HG03025 (cell line): ENCODE results near the gene MAPK10.
"Not testable (repeated sequence)": the region's sequence is repeated elsewhere in the genome, so short reads cannot be mapped to it uniquely, and the experiment has no call there.

Experiments
- ATAC-seq: cut with Tn5 transposase; IDR thresholded peaks from one replicate; pipeline ENCODE4 v1.9.1; 2021; ENCODE audit warnings: mild to moderate bottlenecking, moderate library complexity; ENCODE audit not compliant: unreplicated experiment, low FRiP score

The MAPK10 gene

GRCh38 chr4:86048426-86048825 is 311.4 kb downstream of the MAPK10 start:
- ATAC-seq, result no peak

GRCh38 chr4:86044593-86044985 is 315.3 kb downstream of the MAPK10 start:
- no peak for ATAC-seq

- ATAC-seq, result no peak
Measured at GRCh38 chr4:86043755-86044592, 315.9 kb downstream of the MAPK10 start.

GRCh38 chr4:86038037-86038436 is 321.8 kb downstream of the MAPK10 start:
- no peak for ATAC-seq

DNA sequence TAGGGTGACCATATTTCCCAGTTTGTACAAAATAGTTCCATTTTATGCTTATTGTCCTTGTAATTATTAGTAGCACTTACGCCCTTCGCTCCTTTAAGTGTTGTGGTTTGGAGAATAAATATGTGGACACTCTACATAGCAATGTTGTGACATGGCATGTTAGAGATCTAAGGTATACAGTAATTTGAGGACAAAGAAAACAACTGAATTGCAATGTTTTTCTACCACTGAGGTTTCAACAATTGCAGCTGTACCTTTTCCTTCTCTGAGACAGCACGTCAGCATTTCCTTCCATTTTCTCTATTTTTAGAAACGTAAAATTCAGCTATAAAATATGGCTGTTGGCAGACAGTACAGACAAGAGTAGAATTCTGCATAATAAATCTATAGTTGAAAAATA is 323.1 kb downstream of the MAPK10 start:
- ATAC-seq, result no peak

DNA sequence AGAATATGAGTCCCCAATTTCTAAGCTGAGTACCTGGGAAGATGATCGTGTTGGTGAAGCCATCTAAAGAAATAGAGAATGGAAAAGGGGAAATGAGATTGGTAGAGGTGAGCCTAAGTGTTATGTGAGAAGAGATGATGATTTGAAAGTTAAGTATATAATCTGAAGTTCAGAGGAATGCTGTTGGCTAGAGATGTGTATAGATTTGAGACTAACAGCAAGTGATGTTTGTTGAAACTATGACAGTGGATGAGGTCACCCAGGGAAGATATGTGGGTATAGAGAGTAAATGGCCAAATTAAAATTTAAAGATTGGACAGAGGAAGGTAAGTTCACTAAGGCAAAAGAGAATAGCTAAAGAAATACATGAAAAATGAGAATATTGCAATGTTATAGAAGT is 324.2 kb downstream of the MAPK10 start:
- no peak for ATAC-seq

DNA sequence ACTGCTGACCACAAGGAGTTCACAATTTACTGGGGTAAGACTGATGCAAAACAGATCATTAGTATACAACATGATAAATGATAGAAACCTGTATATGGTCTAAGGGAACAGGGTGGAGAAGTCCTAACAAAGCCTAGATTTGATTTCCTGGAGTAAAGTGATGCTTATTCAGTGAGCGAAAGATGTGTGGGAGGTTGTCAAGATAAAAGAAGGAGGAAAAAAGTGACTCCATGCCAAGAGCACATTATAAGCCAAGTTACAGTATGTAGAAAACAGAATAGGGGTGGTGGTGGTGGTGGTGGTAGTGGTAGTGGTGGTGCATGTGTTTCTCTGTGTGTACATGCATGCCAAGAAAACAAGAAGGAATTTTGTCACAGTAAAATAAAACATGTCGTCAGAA is 325.2 kb downstream of the MAPK10 start:
- ATAC-seq, result no peak

GRCh38 chr4:86033171-86033570 is 326.7 kb downstream of the MAPK10 start:
- no peak for ATAC-seq

DNA sequence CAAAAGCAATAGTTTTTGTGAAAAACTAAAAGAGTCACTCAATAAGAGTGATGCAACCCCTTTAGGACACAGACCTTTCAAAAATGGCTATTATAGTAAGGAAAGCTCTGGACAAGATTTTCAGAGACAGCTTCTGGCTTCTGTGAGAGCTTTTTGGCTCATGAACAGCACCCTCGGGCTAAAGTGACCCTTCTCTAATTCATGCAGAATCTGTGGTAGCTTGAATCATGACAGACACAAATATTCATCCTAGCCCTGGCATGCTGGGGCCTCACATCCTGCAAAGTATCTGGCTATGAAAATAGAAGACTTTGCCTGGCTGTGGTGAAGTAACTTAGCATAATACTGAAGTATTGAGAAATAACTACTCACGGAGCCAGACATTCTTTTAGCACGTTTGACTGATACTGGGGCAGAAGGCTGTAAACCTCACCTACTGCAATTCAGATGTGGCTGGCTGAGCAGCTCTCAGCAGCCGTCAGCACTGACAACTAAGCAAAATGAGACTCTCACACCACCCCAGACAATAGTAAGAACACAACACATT is 327.3 kb downstream of the MAPK10 start:
- no peak for ATAC-seq

GRCh38 chr4:86031927-86032326 is 327.9 kb downstream of the MAPK10 start:
- ATAC-seq, result no peak

GRCh38 chr4:86026720-86027119 is 333.1 kb downstream of the MAPK10 start:
- no peak for ATAC-seq

DNA sequence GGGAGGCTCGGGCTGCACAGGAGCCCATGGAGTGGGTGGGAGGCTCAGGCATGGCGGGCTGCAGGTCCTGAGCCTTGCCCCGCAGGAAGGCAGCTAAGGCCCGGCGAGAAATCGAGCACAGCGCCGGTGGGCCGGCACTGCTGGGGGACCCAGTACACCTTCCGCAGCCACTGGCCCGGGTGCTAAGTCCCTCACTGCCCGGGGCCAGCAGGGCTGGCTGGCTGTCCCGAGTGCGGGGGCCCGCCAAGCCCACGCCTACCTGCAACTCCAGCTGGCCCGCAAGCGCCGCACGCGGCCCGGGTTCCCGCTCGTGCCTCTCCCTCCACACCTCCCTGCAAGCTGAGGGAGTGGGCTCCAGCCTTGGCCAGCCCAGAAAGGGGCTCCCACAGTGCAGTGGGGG is 338.2 kb downstream of the MAPK10 start:
- ATAC-seq, result not testable (repeated sequence)

DNA sequence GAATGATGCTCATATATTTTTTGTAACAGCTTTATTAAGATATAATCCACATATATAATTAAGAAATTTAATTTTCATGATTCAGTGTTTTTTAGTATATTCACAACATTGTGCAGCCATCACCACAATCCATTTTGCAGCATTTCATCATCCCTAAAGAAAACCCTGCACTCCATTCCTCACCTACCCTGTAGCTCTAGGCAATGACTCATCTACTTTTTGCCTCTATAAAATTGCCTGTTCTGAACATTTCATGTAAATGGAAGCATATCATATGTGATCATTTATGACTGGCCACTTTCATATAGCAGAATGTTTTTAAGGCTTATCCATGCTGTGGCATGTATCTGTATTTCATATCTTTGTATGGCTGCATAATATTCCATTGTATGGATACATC is 339.9 kb downstream of the MAPK10 start:
- ATAC-seq, result no peak

DNA sequence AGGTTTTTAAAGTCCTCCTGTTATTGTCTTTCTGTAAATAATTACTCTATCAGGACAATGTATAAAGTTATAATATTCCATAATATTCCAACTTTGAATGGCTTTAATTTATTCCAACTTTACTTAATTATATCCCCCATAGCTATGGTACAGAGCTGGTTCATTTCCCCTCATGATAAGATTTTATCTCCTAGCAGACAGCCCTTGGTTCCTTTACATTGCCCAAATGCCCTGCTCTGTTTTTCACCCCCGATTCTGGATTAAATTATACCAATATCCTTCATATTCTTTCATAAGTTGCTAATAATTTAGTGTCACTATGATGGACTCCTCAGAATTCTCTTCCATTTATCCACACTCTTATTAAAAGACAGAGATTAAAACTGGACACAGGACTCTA is 340.5 kb downstream of the MAPK10 start:
- ATAC-seq, result no peak

- no peak for ATAC-seq
Measured at GRCh38 chr4:86015412-86016350, 344.2 kb downstream of the MAPK10 start.

DNA sequence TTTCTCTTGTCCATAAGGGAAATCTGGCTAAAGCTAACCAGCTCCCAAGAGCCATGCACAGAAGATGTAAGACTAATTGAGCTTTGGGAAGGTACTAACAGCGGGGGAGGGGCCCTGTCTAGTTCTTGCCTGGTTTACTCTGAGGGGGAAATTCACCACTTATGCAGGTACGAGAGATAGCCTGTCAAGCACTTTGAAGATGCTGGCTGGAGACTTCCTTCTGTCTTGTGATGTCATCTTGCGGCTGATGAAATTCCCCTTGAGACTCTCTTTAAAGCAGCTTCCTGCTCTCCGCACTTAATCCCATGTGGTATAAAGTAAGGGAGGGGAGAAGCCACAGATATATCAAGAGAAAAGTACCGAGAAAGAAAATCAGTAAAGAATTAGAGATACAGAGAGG is 345.3 kb downstream of the MAPK10 start:
- ATAC-seq, result no peak

DNA sequence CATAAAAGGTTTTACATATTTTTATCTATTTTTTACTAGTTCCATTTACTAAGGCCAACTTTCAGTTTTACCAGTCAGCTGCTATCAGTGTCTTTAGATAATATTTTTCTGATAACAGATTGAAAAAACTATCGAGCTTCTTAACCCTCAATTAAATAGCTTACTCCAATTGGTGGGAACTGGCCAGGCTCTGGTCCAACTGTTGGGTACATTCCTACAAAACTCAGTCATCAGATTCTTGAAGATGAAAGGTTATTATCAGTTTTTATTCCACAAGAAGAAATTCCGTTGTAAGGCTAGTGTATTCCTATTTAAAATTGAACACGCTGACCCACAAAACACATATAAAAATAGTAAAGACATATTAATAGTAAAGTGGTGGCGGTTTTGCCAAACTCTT is 346.2 kb downstream of the MAPK10 start:
- ATAC-seq, result no peak

GRCh38 chr4:86011117-86011516 is 348.7 kb downstream of the MAPK10 start:
- no peak for ATAC-seq

GRCh38 chr4:86007042-86007441 is 352.8 kb downstream of the MAPK10 start:
- ATAC-seq, result no peak

- ATAC-seq, result no peak
Measured at GRCh38 chr4:86006057-86006456, 353.8 kb downstream of the MAPK10 start.

GRCh38 chr4:86004030-86004429 is 355.8 kb downstream of the MAPK10 start:
- no peak for ATAC-seq
